HG02610 (cell line): ENCODE measurements around the gene ASTN2.

Experiments
- ATAC-seq: cut with Tn5 transposase; IDR thresholded peaks from one replicate; pipeline ENCODE4 v1.9.1; 2021; ENCODE audit warnings: mild to moderate bottlenecking, moderate library complexity; ENCODE audit not compliant: unreplicated experiment

The ASTN2 gene

DNA sequence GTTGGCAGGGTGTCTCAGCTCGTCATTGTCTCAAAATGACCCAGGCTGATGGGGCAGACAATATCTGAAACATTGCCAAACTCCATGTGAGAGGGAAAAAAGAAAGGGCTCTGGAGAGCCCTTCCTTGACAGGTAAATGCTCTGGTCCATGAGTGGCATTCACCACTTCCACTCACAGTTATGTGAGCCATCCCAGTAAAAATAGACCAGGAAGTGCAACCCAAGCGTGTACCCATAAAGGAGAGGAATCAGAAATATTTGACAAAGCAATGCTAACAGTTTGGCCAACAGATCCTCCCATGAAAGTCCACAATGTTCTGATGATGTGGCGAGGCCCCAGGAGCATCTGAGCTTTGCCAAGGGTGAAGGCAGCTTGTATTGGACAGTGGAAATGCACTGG is 49.4 kb downstream of the ASTN2 start:
- ATAC-seq = no peak

DNA sequence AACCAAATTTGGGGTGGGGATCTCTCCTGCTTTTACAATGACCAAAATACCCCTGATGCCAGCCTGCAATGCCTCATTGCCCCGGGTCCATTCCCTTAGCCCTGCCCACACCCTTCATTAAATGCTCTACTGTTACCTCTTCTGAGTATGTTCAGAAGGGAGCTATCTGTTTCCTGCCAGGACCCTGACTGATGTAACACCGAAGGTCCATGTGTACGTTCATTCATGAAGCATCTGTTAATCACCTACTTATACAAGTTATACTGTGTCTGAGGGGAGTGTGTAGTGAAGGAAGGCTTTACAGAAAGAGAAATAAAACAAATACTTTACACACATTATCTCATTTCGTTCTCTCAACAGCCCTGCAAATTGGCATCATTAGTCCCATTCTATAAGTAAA is 51.9 kb downstream of the ASTN2 start:
- no peak for ATAC-seq

GRCh38 chr9:117359910-117360309 is 54.9 kb downstream of the ASTN2 start:
- ATAC-seq = no peak

DNA sequence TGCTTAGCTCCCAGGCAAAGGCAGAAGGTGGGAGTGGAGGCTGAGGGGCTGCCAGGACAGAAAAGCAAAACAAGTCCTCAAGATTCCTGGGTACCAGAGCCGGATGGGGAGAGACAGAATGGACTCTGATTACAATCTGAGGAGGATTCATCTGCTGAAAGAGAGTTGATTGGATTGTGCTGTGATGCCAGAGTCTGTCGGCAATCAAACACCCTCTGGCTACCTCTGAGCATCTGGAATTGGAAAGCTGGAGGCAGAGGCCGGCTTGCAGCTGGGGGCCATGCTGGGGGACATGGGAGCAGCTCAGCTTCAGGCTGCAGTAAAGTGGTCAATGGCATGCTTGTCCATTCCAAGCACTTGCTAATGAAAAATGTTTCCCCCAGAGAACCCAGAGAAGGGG is 59.3 kb downstream of the ASTN2 start:
- ATAC-seq = no peak

- no peak for ATAC-seq
These were observed 59.9 kb downstream of the ASTN2 start for GRCh38 chr9:117354997-117355396.

DNA sequence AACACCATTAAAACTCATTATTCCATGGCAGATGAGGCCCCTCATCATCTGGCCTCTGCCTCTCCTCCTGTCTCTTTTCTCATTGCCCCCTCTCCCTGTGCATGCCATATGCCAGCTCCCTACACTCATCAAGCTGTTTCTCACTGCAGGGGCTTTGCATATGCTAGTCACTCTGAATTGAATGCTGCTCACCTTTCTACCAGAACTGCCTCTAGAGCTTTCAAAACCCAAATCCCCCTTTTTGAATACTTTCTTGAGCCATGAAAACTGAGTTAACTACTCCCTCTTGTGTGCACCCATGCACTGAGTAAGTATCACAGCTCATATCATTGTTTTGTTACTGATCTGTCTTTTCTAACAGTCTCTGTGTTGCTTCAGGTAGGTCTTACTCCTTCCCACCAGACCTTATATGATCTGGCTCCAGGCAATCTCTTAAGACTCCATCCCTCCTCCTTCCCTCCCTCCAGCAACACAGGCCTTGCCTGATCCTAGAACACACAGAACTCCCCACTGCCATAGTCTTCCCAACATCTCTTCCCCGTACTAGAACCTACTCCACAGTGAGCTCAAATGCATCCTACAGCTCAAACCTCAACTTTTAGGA is 60.5 kb downstream of the ASTN2 start:
- no peak for ATAC-seq

- no peak for ATAC-seq
These were observed 69.8 kb downstream of the ASTN2 start for GRCh38 chr9:117344892-117345660.

DNA sequence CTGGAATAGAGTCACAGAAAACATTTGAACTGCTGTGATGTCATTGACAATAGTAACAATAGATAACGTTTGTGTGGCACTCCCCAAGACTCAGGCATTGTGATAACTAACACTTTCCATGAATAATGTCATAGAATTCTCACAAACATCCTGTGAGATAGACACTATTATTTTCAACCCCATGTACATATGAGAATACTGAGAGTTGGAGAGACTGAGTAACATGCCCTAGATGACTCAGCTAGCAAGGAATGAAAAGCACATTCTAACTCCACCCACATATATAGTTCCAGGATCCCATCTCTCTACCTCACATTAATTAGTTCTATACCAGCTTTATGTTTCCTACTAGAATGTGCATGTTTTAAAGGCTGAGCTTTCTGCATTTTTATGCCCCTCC is 71.4 kb downstream of the ASTN2 start:
- ATAC-seq = no peak

GRCh38 chr9:117341151-117341550 is 73.7 kb downstream of the ASTN2 start:
- ATAC-seq = no peak

DNA sequence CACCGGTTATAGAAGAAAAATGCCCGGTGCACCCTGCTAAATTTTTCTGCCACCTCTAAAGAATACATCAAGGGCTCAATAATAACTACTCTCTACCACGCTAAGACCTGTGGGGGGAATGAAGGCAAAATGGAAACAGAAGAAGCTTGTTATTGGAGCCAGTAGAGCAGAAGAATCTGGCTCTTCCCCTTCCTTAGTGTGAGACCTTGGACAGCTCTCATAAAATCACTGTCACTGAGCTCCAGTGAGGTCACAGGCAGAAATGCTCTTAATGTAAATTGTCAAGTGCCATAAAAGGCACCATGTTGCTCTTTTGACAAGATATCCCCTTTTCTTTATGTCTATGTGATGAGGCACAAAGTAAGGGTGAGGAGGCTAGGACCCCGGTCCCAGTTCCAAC is 74.4 kb downstream of the ASTN2 start:
- ATAC-seq = no peak

- ATAC-seq = no peak
These were observed 78.9 kb downstream of the ASTN2 start for GRCh38 chr9:117335837-117336433.

DNA sequence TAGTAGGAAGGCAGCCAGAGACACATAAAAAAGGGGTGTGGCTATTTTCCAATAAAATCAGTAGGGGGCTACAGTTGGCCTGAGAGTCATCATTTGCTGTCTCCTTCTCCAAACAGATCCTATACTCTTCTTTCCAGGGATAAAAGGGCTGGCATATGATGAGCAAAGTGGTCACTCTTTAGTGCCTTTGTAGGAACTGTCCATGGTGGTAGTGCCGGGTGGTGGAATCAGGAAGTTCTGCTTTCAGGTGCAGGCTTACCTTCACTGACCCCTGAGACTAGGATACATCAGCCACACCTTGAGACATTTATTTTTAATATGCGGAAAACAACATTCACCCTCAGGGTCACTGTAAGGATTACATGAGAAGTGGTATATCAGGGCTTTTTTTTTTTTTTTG is 80.8 kb downstream of the ASTN2 start:
- no peak for ATAC-seq

DNA sequence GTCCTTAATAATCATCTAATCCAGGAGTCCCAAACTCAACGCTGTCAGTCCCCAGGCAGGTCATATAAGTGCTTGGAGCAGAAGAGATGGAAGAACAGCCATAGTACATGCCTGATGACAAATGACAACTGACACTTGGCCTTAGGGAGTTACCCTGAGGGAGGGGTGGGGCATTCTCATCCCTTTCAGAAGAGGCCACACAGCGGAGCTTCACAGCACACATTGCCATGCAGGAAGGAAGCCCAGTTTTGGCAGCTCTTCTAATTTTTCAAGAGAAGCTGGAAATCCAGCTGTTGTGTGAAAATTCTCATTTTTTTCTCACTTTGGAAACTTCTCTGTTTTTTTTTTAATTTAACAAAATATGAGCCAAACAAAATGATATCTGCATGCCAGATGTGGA is 89.0 kb downstream of the ASTN2 start:
- no peak for ATAC-seq

DNA sequence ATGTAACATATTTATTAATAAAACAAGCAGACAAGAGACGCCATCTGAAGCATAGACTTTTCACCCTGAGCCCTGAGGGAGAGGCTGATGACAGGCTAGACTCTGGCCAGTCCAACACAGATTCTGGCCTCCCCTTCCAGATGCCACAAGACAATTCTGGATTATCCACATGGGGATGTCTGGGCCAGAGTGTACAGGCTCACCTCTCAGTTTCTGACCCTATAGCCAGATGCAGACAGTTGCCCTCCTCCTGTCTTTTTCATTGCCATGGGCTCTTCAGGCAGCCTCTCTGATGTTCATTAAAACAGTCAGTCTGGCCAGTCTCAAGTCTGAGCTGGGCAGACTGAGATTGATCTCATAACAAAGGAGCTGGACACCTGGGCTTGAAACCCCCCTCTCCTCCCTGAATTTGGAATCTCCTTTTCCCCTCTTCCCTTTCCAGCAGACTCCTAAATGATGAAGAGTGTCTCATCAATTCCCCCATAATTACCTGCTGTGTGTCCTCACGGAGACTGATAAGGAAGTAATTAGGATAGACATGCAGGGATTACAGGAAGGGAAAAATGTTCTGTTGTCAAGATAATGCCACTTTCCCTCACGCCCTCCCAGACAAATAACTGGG is 89.6 kb downstream of the ASTN2 start:
- ATAC-seq = no peak

- ATAC-seq = no peak
These were observed 91.5 kb downstream of the ASTN2 start for GRCh38 chr9:117323390-117323789.

DNA sequence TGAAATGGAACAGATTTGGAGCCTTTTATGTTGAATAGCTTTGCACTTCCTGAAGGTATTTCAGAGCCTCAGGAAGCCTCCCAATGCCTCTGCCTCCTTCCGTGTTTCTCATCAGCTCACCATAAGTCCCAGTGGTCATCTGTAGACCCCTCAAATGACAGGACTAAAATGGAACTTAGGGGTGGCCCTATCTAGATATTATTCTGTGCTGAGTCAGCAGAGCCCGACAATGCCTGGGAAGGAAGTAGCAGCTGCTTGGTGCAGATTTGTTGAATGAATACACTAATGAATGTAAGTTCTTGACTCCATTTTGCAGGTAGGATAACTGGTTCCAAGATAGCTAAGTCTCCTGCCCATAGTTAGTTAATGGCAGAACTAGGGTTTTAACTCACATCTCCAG is 97.7 kb downstream of the ASTN2 start:
- no peak for ATAC-seq

DNA sequence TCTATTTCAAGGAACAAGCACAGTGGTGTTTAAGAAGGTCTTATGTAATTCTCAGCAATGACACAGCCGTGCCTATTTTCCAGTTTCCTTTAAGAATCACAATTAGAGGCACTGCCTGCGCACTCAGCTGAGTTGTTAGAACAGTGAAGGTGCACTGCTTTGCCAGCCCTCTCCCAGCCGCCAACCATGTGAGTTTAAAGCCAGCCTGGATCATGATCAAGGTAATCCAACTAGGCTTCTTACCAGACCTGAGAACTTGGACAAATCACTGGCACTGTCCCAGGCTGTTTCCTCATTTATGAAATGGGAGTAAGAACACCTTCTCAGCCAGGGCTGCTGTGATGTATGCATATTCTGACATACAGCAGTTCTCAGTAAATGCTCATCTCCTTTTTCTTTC is 99.6 kb downstream of the ASTN2 start:
- no peak for ATAC-seq

DNA sequence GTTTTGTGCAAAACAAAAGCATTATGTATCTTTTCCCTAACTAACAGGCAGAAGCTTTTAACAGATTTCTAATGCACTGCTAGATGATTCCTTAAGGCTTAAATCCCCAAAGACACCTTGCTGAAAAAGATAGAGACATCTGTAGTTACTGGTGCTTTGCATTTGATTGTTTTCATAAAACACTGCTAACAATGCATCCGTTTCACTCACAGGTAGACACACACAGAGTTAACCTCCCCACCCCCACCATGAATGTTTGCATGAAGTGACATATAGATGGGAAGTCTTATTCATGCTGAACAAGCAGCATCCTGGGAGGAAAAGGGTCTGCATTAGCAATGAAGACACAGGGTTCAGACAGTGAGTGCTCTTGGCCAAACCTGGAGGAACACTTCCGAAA is 100.9 kb downstream of the ASTN2 start:
- ATAC-seq = no peak

GRCh38 chr9:117307701-117308100 is 107.2 kb downstream of the ASTN2 start:
- ATAC-seq = no peak

GRCh38 chr9:117306032-117306431 is 108.8 kb downstream of the ASTN2 start:
- no peak for ATAC-seq

DNA sequence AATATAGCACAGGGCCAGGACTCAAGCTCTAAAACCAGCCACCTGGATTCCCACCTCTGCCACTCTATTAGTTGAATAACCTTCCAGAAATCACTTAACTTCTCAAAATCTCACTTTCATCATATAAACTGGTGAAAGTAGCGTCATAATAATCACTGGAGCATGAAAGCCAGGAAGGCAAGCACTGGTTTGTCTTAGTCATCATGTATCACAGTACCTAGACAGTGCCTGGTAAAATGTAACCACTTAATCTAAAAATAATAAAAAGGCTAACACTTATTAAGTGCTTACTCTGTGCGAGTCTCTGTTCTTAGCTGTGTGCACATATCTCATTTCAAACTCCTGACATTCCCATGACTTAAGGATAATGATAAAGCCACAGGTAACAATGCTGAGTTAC is 109.4 kb downstream of the ASTN2 start:
- ATAC-seq = no peak

DNA sequence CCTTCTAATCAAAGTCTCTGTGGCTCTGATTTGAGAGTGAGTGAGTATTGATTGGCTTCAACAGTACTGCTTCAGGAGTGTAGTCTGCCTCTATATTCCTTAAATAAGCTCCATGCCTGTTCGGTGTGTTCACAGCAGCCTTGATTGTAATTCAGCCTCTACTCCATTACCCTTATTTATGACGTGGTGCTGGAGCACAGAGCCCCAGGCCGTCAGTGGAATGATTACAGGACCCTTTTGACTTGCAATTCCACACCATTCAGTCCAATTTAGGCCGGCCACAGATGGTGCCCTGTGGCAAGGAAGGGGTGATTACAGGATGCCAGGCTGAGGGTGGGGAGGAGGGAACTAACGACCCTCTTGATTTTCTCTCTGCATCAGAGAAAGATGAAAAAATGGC is 110.3 kb downstream of the ASTN2 start:
- ATAC-seq = no peak
